Spleen (tissue), 11 donors: ENCODE measurements around the gene VMP1. TPM values are rescaled to one million over a fixed set of nuclear protein-coding genes. Genes with fewer than 3 reads are reported as not detected.

Source experiments
- DNase-seq: peaks from one replicate; pipeline ENCODE4 v3.0.0-alpha.2; 2020
- H3K27ac ChIP-seq, 8 donors: fragments of 200-600 bp; sonication (generic) in 7 of 8; 1 replicate in 4 of 8; 2 replicates in 4 of 8; pipeline versions ENCODE4 v1.5.0 to v1.8.0; 2016 to 2021; ENCODE audit warnings: inconsistent platforms in 4 of 8, mild to moderate bottlenecking in 4 of 8, moderate library complexity in 1 of 8
- H3K27me3 ChIP-seq, 7 donors: fragments of 200-600 bp; sonication (generic) in 6 of 7; replicated peaks in 1 of 7; 1 replicate in 4 of 7; 2 replicates in 3 of 7; pipeline versions ENCODE4 v1.5.0 to v1.8.0; 2016 to 2021; ENCODE audit warnings: inconsistent platforms in 3 of 7, mild to moderate bottlenecking in 1 of 7
- H3K36me3 ChIP-seq, 6 donors: fragments of 200-600 bp; sonication (generic) in 5 of 6; 1 replicate in 4 of 6; 2 replicates in 2 of 6; pipeline versions ENCODE4 v1.5.0 to v1.8.0; 2016 to 2021; ENCODE audit warnings: inconsistent platforms in 2 of 6
- H3K4me1 ChIP-seq, 6 donors: fragments of 200-600 bp; sonication (generic) in 5 of 6; 1 replicate in 3 of 6; 2 replicates in 3 of 6; pipeline versions ENCODE4 v1.5.0 to v1.8.0; 2016 to 2021; ENCODE audit warnings: inconsistent platforms in 3 of 6
- H3K4me3 ChIP-seq, 8 donors: fragments of 200-600 bp; sonication (generic) in 7 of 8; 1 replicate in 4 of 8; 2 replicates in 4 of 8; pipeline versions ENCODE4 v1.5.0 to v1.8.0; 2016 to 2021; ENCODE audit warnings: inconsistent platforms in 4 of 8, mild to moderate bottlenecking in 4 of 8, moderate library complexity in 2 of 8
- H3K9me3 ChIP-seq, 8 donors: fragments of 200-600 bp; sonication (generic) in 7 of 8; 1 replicate in 4 of 8; 2 replicates in 4 of 8; pipeline versions ENCODE4 v1.5.0 to v1.8.0; 2016 to 2021; ENCODE audit warnings: inconsistent platforms in 4 of 8
- CTCF ChIP-seq, 11 experiments: fragments of 200-600 bp in 7 of 11; fragments of 450-650 bp in 4 of 11; sonication (generic) in 4 of 11; IDR thresholded peaks in 8 of 11; conservative IDR thresholded peaks in 3 of 11; 1 replicate in 7 of 11; 2 replicates in 4 of 11; pipeline versions ENCODE4 v1.4.0 to v1.8.0; 2016 to 2021; ENCODE audit warnings: antibody characterized with exemption in 11 of 11, inconsistent platforms in 4 of 11, mild to moderate bottlenecking in 1 of 11
- POLR2A ChIP-seq, 3 donors: fragments of 450-650 bp; IDR thresholded peaks; one replicate each; pipeline ENCODE4 v1.5.1; 2017; ENCODE audit warnings: antibody characterized with exemption in 3 of 3, mild to moderate bottlenecking in 1 of 3
- POLR2AphosphoS5 ChIP-seq, 3 donors: sonication (generic); formaldehyde crosslinking; IDR thresholded peaks; one replicate each; pipeline ENCODE4 v1.5.1; 2017; ENCODE audit warnings: antibody characterized with exemption in 3 of 3
- WGBS, 5 donors: extraction: QIAGEN DNeasy Blood & Tissue Kit in 3 of 5; methylation state at CpG; one replicate each; pipeline versions ENCODE4 v1.1.5 to v1.1.7; 2013 to 2018; 5-methylcytosine and 5-hydroxymethylcytosine counted together
- intact Hi-C: fragments of 100-400 bp; cut with DNase I; formaldehyde crosslinking; loops from one replicate; pipeline ENCODE4 v1.15.0; 2023; ENCODE audit warnings: low total_unique reads
- polyA plus RNA-seq, 3 donors: library from polyadenylated mRNA; stranded (reverse); fragments of 200-250 nt; gene quantifications; one replicate each; pipeline ENCODE4 v1.2.1, GENCODE V29; 2013
- total RNA-seq, 7 donors: library from RNA; depleted of rRNA in 3 of 7; stranded (reverse); fragments of >200 nt in 3 of 7; fragmentation: NEBNext Ultra II Directional in 4 of 7; extraction: Animal tissue kit (Norgen Biotek cat#: 25700) in 4 of 7; gene quantifications; one replicate each; pipeline versions ENCODE4 v1.1.0 to v1.2.1, GENCODE V29; 2016 to 2021
- donor health status: healthy with polysubstance abuse.
- donor health status: DM: no; HTN: no; CAD: no; lungs with moderate emphysema.
- donor health status: DM: no; HTN: no; CAD: no.
- donor health status: Bipolar disorder and iron deficiency.
- donor health status: healthy.
- donor health status: DM: no; HTN: no; CAD: no.
- donor health status: DM: yes; HTN: yes; CAD: no.

The VMP1 gene
- total and polyA plus RNA-seq, 10 donors: 53.2 to 649 (median 304) TPM

GRCh38 chr17:59760160-59760559, 52.7 kb downstream of the VMP1 start:
- Histone ChIP-seq H3K4me3 (no peak overlapping the region), H3K36me3 (peaks cover 0 to 68% (median 5%) of the 10 kb centered on the region in 6 donors), H3K9me3 (peaks cover 0 to 11% (median 6%) of the 10 kb centered on the region in 8 donors), H3K27ac (peak overlapping the region in 4 of 8 donors; percentile 12 to 72 (median 58)), H3K4me1 (peaks cover 0 to 51% (median 9%) of the 10 kb centered on the region in 6 donors), H3K27me3 (no peaks in the 10 kb centered on the region)
- no peak for DNase-seq
- WGBS, 5 donors: 37 to 73% (median 68%) methylated on average over 1 of the region's 1 CpG
- intact Hi-C loops: no loop called here
- TF ChIP-seq CTCF (IDR thresholded peaks at IDR 0.05 in 8 of 11, conservative IDR thresholded peaks at IDR 0.05 in 3 of 11): no peak
- TF ChIP-seq POLR2A (IDR thresholded peaks at IDR 0.05): no peak
- no peak for TF ChIP-seq POLR2AphosphoS5 (IDR thresholded peaks at IDR 0.05)

GRCh38 chr17:59761385-59762048, 54.1 kb downstream of the VMP1 start:
- H3K9me3 ChIP-seq: peaks cover 0 to 11% (median 6%) of the 10 kb centered on the region in 8 donors
- peaks cover 0 to 38% (median 6%) of the 10 kb centered on the region in 6 donors for H3K4me1 ChIP-seq
- intact Hi-C loops: no loop called here
- TF ChIP-seq CTCF (IDR thresholded peaks at IDR 0.05 in 8 of 11, conservative IDR thresholded peaks at IDR 0.05 in 3 of 11): no peak
- TF ChIP-seq POLR2AphosphoS5 (IDR thresholded peaks at IDR 0.05): no peak
- TF ChIP-seq POLR2A (IDR thresholded peaks at IDR 0.05): no peak
- H3K27me3 ChIP-seq: no peaks in the 10 kb centered on the region
- peaks cover 0 to 68% (median 5%) of the 10 kb centered on the region in 6 donors for H3K36me3 ChIP-seq
- 61 to 81% (median 76%) methylated on average over 3 of the region's 3 CpGs for WGBS, 5 donors
- DNase-seq: no peak
- peak overlapping the region in 4 of 8 donors; percentile 10 to 72 (median 58) for H3K27ac ChIP-seq
- H3K4me3 ChIP-seq: no peak overlapping the region

GRCh38 chr17:59762049-59762823, 54.8 kb downstream of the VMP1 start:
- WGBS, 5 donors: 87 to 94% (median 93%) methylated on average over 4 of the region's 4 CpGs
- peaks cover 0 to 40% (median 8%) of the 10 kb centered on the region in 6 donors for H3K4me1 ChIP-seq
- peak overlapping the region in 5 of 8 donors; percentile 5 to 72 (median 44) for H3K27ac ChIP-seq
- DNase-seq: no peak
- no peaks in the 10 kb centered on the region for H3K27me3 ChIP-seq
- H3K9me3 ChIP-seq: peaks cover 0 to 11% (median 6%) of the 10 kb centered on the region in 8 donors
- H3K36me3 ChIP-seq: peaks cover 0 to 73% (median 5%) of the 10 kb centered on the region in 6 donors
- no peak for TF ChIP-seq CTCF (IDR thresholded peaks at IDR 0.05 in 8 of 11, conservative IDR thresholded peaks at IDR 0.05 in 3 of 11)
- H3K4me3 ChIP-seq: no peak overlapping the region
- intact Hi-C loops: no loop called here

GRCh38 chr17:59762824-59763374, 55.4 kb downstream of the VMP1 start:
- TF ChIP-seq POLR2A (IDR thresholded peaks at IDR 0.05) (no peak), POLR2AphosphoS5 (IDR thresholded peaks at IDR 0.05) (no peak), CTCF (IDR thresholded peaks at IDR 0.05 in 8 of 11, conservative IDR thresholded peaks at IDR 0.05 in 3 of 11) (no peak)
- intact Hi-C loops: no loop called here
- DNase-seq: no peak
- H3K4me1 ChIP-seq: peaks cover 0 to 46% (median 9%) of the 10 kb centered on the region in 6 donors
- peak overlapping the region in 2 of 8 donors; percentile 5 to 38 for H3K27ac ChIP-seq
- peaks cover 0 to 74% (median 5%) of the 10 kb centered on the region in 6 donors for H3K36me3 ChIP-seq
- H3K27me3 ChIP-seq: no peaks in the 10 kb centered on the region
- no peak overlapping the region for H3K4me3 ChIP-seq
- peaks cover 0 to 11% (median 6%) of the 10 kb centered on the region in 8 donors for H3K9me3 ChIP-seq
